OCI-LY3 (cell line): ENCODE results near the gene NUP210.

Experiments
- CTCF ChIP-seq: fragments of 200-600, 300-600 bp; sonication (generic); IDR thresholded peaks from 2 replicates; pipeline ENCODE4 v1.5.1; 2014; ENCODE audit warnings: antibody characterized with exemption, low read length, low read depth
- EZH2phosphoT487 ChIP-seq: fragments of 200-600 bp; shearing (Covaris generic); IDR thresholded peaks from 2 replicates; pipeline ENCODE4 v1.6.1; 2018; ENCODE audit warnings: antibody characterized with exemption, mixed run types, low read depth

DNA sequence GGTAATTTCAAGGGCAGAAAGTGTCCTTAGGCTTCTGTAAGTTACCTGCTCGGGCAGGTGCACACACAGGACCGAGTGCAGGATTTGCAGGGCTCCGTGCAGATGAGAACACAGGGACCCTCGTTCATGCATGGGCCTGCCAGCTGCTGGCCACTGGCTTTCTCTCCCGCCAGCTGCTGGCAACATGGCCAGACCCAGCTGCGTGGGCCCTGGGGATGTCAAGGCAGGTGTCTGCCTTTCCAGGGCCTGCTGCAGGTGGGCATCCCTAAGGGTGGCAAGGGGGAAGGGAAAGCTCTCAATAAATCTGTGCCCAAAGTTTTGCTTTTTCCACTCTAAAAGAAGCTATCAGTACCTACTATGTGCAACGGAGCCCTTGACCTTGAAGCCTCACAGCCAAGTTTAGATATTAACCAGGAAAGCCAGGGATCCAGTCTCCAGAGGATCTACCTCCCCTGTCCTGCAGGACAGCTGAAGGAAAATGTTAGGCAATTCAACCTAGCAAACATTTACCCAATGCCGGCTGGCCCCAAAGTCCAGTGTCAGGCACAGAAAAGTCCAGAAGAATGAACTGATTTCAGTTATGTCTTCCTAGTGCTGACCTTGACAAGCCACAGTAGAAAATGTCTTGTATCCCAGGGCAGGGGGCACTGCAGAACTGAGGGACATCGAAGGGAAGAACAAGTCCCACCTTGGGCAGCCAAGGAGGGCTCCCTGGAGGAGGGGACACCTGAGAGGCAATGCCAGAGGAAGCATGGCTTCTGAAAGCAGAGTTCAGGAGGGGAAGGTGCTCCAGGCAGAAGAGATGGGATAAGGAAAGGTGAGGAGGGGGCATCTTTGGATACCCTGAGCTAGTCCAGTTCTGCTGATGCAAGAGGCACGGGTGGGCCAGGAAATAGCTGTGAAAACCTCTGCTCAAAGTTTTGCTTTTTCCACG is 26.4 kb downstream of the NUP210 start:
- TF ChIP-seq CTCF (no peak), EZH2phosphoT487 (no peak)
